DND-41 (cell line): ENCODE data around the gene EPHB4.

Source experiments
- ATAC-seq: fragments of 200-7000 bp; cut with Tn5 transposase; 3 replicates; pipeline ENCODE4 v1.9.1; 2021; ENCODE audit warnings: low read depth; ENCODE audit not compliant: insufficient read depth
- DNase-seq: peaks from one replicate; pipeline ENCODE4 v3.0.0-alpha.2; 2020
- H2AFZ ChIP-seq: 2 replicates; pipeline ENCODE4 v1.6.0; 2012; ENCODE audit warnings: low read depth, low read length
- H3K27ac ChIP-seq: 2 replicates; pipeline ENCODE4 v1.5.1; 2012; ENCODE audit warnings: low read length, inconsistent platforms
- H3K27me3 ChIP-seq: fragments of 200-600 bp; sonication (generic); 2 replicates; pipeline ENCODE4 v1.6.0; 2012; ENCODE audit warnings: low read length, mild to moderate bottlenecking, inconsistent platforms; ENCODE audit not compliant: insufficient read depth, poor library complexity
- H3K36me3 ChIP-seq: 2 replicates; pipeline ENCODE4 v1.5.1; 2012; ENCODE audit warnings: low read length, inconsistent platforms; ENCODE audit not compliant: insufficient read depth
- H3K4me1 ChIP-seq: 2 replicates; pipeline ENCODE4 v1.5.1; 2012; ENCODE audit warnings: mild to moderate bottlenecking, low read length; ENCODE audit not compliant: insufficient read depth
- H3K4me2 ChIP-seq: 2 replicates; pipeline ENCODE4 v1.6.0; 2012; ENCODE audit warnings: mild to moderate bottlenecking, moderate library complexity, low read length, inconsistent platforms; ENCODE audit not compliant: insufficient read depth
- H3K4me3 ChIP-seq, 2 experiments: fragments of 200-600 bp in 1 of 2; shearing (Covaris generic) in 1 of 2; 2 replicates each; pipeline ENCODE4 v1.5.1; 2012 to 2016; ENCODE audit warnings: inconsistent platforms in 2 of 2, low read length in 2 of 2, mild to moderate bottlenecking in 2 of 2, low read depth in 1 of 2, moderate library complexity in 1 of 2
- H3K79me2 ChIP-seq: 2 replicates; pipeline ENCODE4 v1.6.0; 2012; ENCODE audit warnings: low read length, inconsistent platforms; ENCODE audit not compliant: insufficient read depth
- H3K9ac ChIP-seq: 2 replicates; pipeline ENCODE4 v1.6.0; 2012; ENCODE audit warnings: low read depth, mild to moderate bottlenecking, inconsistent platforms, low read length, moderate library complexity
- H3K9me3 ChIP-seq: 2 replicates; pipeline ENCODE4 v1.5.1; 2012; ENCODE audit warnings: low read length, moderate library complexity, mild to moderate bottlenecking, inconsistent platforms; ENCODE audit not compliant: insufficient read depth, severe bottlenecking
- H4K20me1 ChIP-seq: 2 replicates; pipeline ENCODE4 v1.6.0; 2012; ENCODE audit warnings: low read length; ENCODE audit not compliant: insufficient read depth
- CTCF ChIP-seq: IDR thresholded peaks from 2 replicates; pipeline ENCODE4 v1.5.1; 2012; ENCODE audit warnings: borderline replicate concordance, low read length, moderate library complexity, mild to moderate bottlenecking; ENCODE audit not compliant: poor library complexity, severe bottlenecking; ENCODE audit errors: extremely low read depth
- EZH2 ChIP-seq: IDR thresholded peaks from 3 replicates; pipeline ENCODE4 v1.6.1; 2012; ENCODE audit warnings: borderline replicate concordance, low read depth, mild to moderate bottlenecking, moderate library complexity, low read length, inconsistent platforms; ENCODE audit not compliant: severe bottlenecking

EPHB4 gene

DNA sequence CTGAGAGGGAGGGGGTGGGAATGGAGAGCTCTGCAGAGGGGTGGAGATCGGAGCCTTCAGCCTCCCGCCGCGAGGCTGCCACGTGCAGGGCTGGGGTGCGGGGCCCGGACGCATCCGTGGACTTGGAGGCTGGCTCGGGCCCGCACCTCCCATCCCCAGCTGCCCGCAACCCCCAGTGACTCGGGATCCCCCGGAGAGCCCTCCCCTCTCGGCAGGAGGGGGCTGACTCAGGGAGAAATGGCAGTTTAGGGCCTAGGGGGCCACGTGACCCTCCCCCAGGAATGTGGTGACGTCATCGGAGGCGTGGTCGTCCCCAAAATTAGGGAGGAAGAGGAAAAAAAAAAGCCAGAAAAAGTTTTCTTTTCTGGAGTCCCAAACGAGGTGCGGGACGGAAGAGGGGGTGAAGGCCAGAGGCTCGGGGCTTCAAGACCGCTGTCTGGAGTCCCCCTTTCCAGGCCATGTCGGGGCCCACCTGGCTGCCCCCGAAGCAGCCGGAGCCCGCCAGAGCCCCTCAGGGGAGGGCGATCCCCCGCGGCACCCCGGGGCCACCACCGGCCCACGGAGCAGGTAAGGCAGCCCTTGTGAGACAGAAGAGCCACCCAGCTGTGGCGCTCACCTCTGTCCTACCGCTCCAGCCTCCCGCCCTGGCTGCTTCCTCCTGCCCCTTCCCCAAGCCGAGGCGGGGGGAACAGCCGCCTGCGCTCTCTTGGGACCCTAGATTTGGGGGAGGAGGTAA is 39.9 kb upstream of the EPHB4 start, which contains the start of gene TRIP6:
Gene TRIP6, plus strand, starts transcription at position 348 of the 736 bp plus-strand sequence. Its CDS starts 111 bp downstream, at position 459.
- Histone ChIP-seq H3K4me2 (peak within 1 kb of the TSS; percentile 89), H3K4me1 (peaks cover 26% of the 10 kb centered on the region), H3K27ac (peak within 1 kb of the TSS; percentile 96), H3K9me3 (no peaks in the 10 kb centered on the region), H2AFZ (peak within 1 kb of the TSS; percentile 74), H3K36me3 (peaks cover 46% of the 10 kb centered on the region), H3K79me2 (peaks cover 39% of the 10 kb centered on the region), H3K27me3 (no peaks in the 10 kb centered on the region), H3K9ac (peak within 1 kb of the TSS; percentile 99), H3K4me3 (peak within 1 kb of the TSS; percentile 88 to 90), H4K20me1 (no peaks in the 10 kb centered on the region)
- DNase-seq (peak; percentile 88), ATAC-seq (peak; percentile 82)
- TF ChIP-seq EZH2 (no peak), CTCF (no peak)

DNA sequence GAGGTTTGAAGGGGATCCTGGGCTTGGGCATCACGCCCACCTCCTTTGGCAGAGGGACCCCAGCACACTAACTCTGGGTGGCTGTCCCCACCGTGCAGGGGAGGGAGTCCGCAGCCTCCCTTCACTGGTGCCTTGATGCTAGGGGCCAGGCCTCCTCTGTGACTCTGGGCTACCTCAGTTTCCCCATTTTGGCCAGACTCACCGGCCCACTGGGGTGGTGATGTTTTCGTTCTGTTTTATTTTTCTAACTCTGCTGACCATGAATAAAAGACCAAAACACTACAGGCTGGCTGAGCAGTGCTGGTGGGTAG is 39.4 kb upstream of the EPHB4 start:
- Histone ChIP-seq H3K36me3 (peaks cover 41% of the 10 kb centered on the region), H3K4me3 (peak overlapping the region; percentile 88 to 90; a peak in 3 of 4 replicates), H3K9me3 (no peaks in the 10 kb centered on the region), H4K20me1 (no peaks in the 10 kb centered on the region), H3K9ac (peak overlapping the region; percentile 99), H3K27ac (peak overlapping the region; percentile 96), H2AFZ (peak overlapping the region; percentile 74), H3K79me2 (peaks cover 39% of the 10 kb centered on the region), H3K4me2 (peak overlapping the region; percentile 89), H3K27me3 (no peaks in the 10 kb centered on the region), H3K4me1 (peaks cover 26% of the 10 kb centered on the region)
- DNase-seq (no peak), ATAC-seq (peak; percentile 20)
- TF ChIP-seq CTCF (no peak), EZH2 (no peak)

- Histone ChIP-seq H3K4me1 (peaks cover 26% of the 10 kb centered on the region), H4K20me1 (0 out of 2 replicates have a peak, but pooled peaks cover 1% of the 10 kb centered on the region), H3K4me3 (peak overlapping the region in 1 of 2 experiments; percentile 88; a peak in 2 of 4 replicates), H3K79me2 (peaks cover 39% of the 10 kb centered on the region), H3K27ac (peak overlapping the region; percentile 96), H3K4me2 (peak overlapping the region; percentile 89), H3K36me3 (peaks cover 41% of the 10 kb centered on the region), H3K9ac (peak overlapping the region; percentile 99), H3K27me3 (no peaks in the 10 kb centered on the region), H3K9me3 (no peaks in the 10 kb centered on the region), H2AFZ (peak overlapping the region; percentile 74)
- DNase-seq (no peak), ATAC-seq (no peak)
- TF ChIP-seq EZH2 = no peak
- TF ChIP-seq CTCF = no peak
Observed at GRCh38 chr7:100865938-100866728, 38.8 kb upstream of the EPHB4 start.
